GM23338 (cell line): ENCODE measurements around the gene C2orf78. TPM values are rescaled to one million over a fixed set of nuclear protein-coding genes. Genes with fewer than 3 reads are reported as not detected.
"Not testable (repeated sequence)": the region's sequence is repeated elsewhere in the genome, so short reads cannot be mapped to it uniquely, and the experiment has no call there.

Experiments
- ATAC-seq: fragments of 200-7000 bp; cut with Tn5 transposase; 3 replicates; pipeline ENCODE4 v1.9.1; 2020
- DNase-seq: peaks from one replicate; pipeline ENCODE4 v3.0.0-alpha.2; 2015; ENCODE audit warnings: low spot score
- H2AFZ ChIP-seq: fragments of 200-600 bp; sonication (generic); 2 replicates; pipeline ENCODE4 v1.8.0; 2016; ENCODE audit warnings: antibody characterized with exemption, mild to moderate bottlenecking, moderate library complexity
- H3F3A ChIP-seq: fragments of 200-600 bp; sonication (generic); replicated peaks from 2 replicates; pipeline ENCODE4 v1.8.0; 2017; ENCODE audit warnings: antibody characterized with exemption, mixed run types, low read depth
- H3K27ac ChIP-seq: fragments of 200-600 bp; sonication (generic); 2 replicates; pipeline ENCODE4 v1.6.1; 2016; ENCODE audit warnings: low read depth
- H3K27me3 ChIP-seq: fragments of 200-600 bp; sonication (generic); 2 replicates; pipeline ENCODE4 v1.8.0; 2016; ENCODE audit warnings: mild to moderate bottlenecking, mixed run types, moderate library complexity; ENCODE audit not compliant: insufficient read depth
- H3K36me3 ChIP-seq: fragments of 200-600 bp; sonication (generic); 2 replicates; pipeline ENCODE4 v1.8.0; 2016; ENCODE audit warnings: mild to moderate bottlenecking; ENCODE audit not compliant: insufficient read depth
- H3K4me1 ChIP-seq: fragments of 200-600 bp; sonication (generic); 2 replicates; pipeline ENCODE4 v1.8.0; 2016; ENCODE audit warnings: mild to moderate bottlenecking, moderate library complexity; ENCODE audit not compliant: insufficient read depth
- H3K4me2 ChIP-seq: fragments of 200-600 bp; sonication (generic); 2 replicates; pipeline ENCODE4 v1.7.1; 2017; ENCODE audit warnings: mixed run types
- H3K4me3 ChIP-seq: fragments of 200-600 bp; sonication (generic); 2 replicates; pipeline ENCODE4 v1.6.1; 2016; ENCODE audit warnings: mixed run types
- H3K79me2 ChIP-seq: fragments of 200-600 bp; sonication (generic); replicated peaks from 2 replicates; pipeline ENCODE4 v1.8.0; 2017; ENCODE audit warnings: mild to moderate bottlenecking; ENCODE audit not compliant: insufficient read depth
- H3K9me2 ChIP-seq: fragments of 200-600 bp; sonication (generic); 2 replicates; pipeline ENCODE4 v1.8.0; 2017; ENCODE audit not compliant: insufficient read depth
- H4K20me1 ChIP-seq: fragments of 200-600 bp; sonication (generic); replicated peaks from 2 replicates; pipeline ENCODE4 v1.8.0; 2017; ENCODE audit warnings: mild to moderate bottlenecking; ENCODE audit not compliant: insufficient read depth
- H3K27ac Mint-ChIP-seq: 2 replicates; pipeline ENCODE4 v1.8.0; 2020; ENCODE audit warnings: inconsistent platforms, mild to moderate bottlenecking, moderate library complexity, mixed read lengths
- H3K27me3 Mint-ChIP-seq: 3 replicates; pipeline ENCODE4 v1.8.0; 2022; ENCODE audit warnings: low read depth, mild to moderate bottlenecking, moderate library complexity, mixed read lengths, inconsistent platforms; ENCODE audit not compliant: insufficient read depth, poor library complexity
- H3K36me3 Mint-ChIP-seq: 3 replicates; pipeline ENCODE4 v1.8.0; 2021; ENCODE audit warnings: low read depth, mild to moderate bottlenecking, inconsistent platforms, moderate library complexity, mixed read lengths
- H3K4me1 Mint-ChIP-seq: 3 replicates; pipeline ENCODE4 v1.8.0; 2020; ENCODE audit warnings: mild to moderate bottlenecking, inconsistent platforms, mixed read lengths
- H3K4me3 Mint-ChIP-seq: 3 replicates; pipeline ENCODE4 v1.8.0; 2021; ENCODE audit warnings: moderate library complexity, mild to moderate bottlenecking, inconsistent platforms, mixed read lengths
- H3K9me3 Mint-ChIP-seq: 3 replicates; pipeline ENCODE4 v1.8.0; 2020; ENCODE audit warnings: moderate library complexity, mild to moderate bottlenecking, inconsistent platforms, mixed read lengths
- EZH2phosphoT487 ChIP-seq: fragments of 200-600 bp; sonication (generic); IDR thresholded peaks from one replicate; pipeline ENCODE4 v1.8.1; 2018; ENCODE audit warnings: antibody characterized with exemption; ENCODE audit not compliant: unreplicated experiment
- NANOG ChIP-seq: IDR thresholded peaks from 2 replicates; pipeline ENCODE4 v1.6.1; 2016; ENCODE audit warnings: antibody characterized with exemption, borderline replicate concordance
- POLR2AphosphoS5 ChIP-seq: IDR thresholded peaks from 2 replicates; pipeline ENCODE4 v1.6.1; 2016; ENCODE audit warnings: antibody characterized with exemption, low read depth
- STAT1 ChIP-seq: IDR thresholded peaks from one replicate; pipeline ENCODE4 v1.6.1; 2016; ENCODE audit warnings: antibody characterized with exemption; ENCODE audit not compliant: unreplicated experiment
- ZNF331 ChIP-seq: fragments of 250-450 bp; sonication (Bioruptor Pico); IDR thresholded peaks from 2 replicates; pipeline ENCODE4 v1.5.0; 2020; ENCODE audit warnings: low read depth, mild to moderate bottlenecking, moderate library complexity
- polyA plus RNA-seq: library from polyadenylated mRNA; unstranded; fragments of >200 nt; fragmentation: Nextera tagmentation; extraction: Ambion mirVana; gene quantifications from 2 replicates; pipeline ENCODE4 v1.2.1, GENCODE V29; 2016
- total RNA-seq: library from RNA; depleted of rRNA; stranded (reverse); fragments of >200 nt; shearing (Covaris generic); gene quantifications from 2 replicates; pipeline ENCODE4 v1.2.3, GENCODE V29; 2014
- TF ChIP-seq, protein P1 (sequence below): fragments of 250-450 bp; sonication (Bioruptor Pico); IDR thresholded peaks from 2 replicates; pipeline ENCODE4 v1.5.0; 2020; ENCODE audit warnings: mild to moderate bottlenecking, moderate library complexity

C2orf78 gene
- total and polyA plus RNA-seq, 2 experiments from 2014 or later, result 0.14 to 0.18 TPM

DNA sequence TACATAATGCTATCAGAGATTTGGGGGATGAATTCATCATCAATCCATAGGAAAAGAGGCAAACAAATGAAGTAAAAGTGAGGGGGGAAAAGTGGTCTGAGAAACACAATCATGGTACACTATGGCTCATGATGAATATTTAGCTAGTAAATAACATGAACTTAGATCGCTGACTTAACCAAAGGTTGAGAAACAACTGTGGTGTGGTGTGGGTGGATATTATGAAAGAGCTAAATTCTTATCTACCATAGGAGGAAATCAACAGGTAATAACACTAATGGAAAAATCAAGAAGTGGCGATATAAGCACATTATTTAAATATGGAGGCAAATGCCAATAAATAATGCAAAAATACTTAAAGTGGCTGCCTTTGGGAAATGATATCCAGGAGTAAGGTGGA lies 34.7 kb upstream of the C2orf78 start (continued):
- TF ChIP-seq EZH2phosphoT487, result no peak

DNA sequence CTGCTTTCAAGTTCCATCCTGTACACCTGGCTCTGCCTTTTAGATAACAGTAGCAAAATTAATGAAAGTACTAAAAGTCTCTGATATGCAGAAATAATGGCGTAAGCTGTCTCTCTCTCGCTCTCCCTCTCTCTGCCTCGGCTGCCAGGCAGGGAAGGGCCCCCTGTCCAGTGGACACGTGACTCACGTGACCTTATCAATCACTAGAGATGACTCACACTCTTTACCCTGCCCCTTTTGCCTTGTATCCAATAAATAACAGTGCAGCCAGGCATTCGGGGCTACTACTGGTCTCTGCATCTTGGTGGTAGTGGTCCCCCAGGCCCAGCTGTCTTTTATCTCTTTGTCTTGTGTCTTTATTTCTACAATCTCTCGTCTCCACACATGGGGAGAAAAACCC lies 29.7 kb upstream of the C2orf78 start:
- not testable (repeated sequence) for H4K20me1 ChIP-seq, H3K4me2 ChIP-seq, H2AFZ ChIP-seq, DNase-seq, H3F3A ChIP-seq, H3K4me3 Mint-ChIP-seq, H3K79me2 ChIP-seq, H3K9me2 ChIP-seq, H3K4me1 Mint-ChIP-seq, ATAC-seq, H3K4me3 ChIP-seq, H3K27ac Mint-ChIP-seq, H3K27me3 ChIP-seq, H3K27ac ChIP-seq, H3K36me3 ChIP-seq, H3K27me3 Mint-ChIP-seq, H3K4me1 ChIP-seq
- Mint-ChIP-seq H3K9me3 (peaks cover 23% of the 10 kb centered on the region), H3K36me3 (peaks cover 42% of the 10 kb centered on the region)

- Histone ChIP-seq H3K4me3 (no peak overlapping the region), H3K36me3 (peaks cover 12% of the 10 kb centered on the region), H3K27ac (no peak overlapping the region)
These were observed 24.7 kb upstream of the C2orf78 start for GRCh38 chr2:73759285-73759764.

More at GRCh38 chr2:73759285-73759764, 24.7 kb upstream of the C2orf78 start:
- H3K4me2 ChIP-seq, result no peak overlapping the region
- no peaks in the 10 kb centered on the region for H3K79me2 ChIP-seq
- ATAC-seq, result no peak
- no peaks in the 10 kb centered on the region for H3K27me3 ChIP-seq
- no peak overlapping the region for H3K4me3 Mint-ChIP-seq
- H2AFZ ChIP-seq, result no peak overlapping the region
- H3K9me3 Mint-ChIP-seq, result peaks cover 19% of the 10 kb centered on the region
- H3K4me1 Mint-ChIP-seq, result no peaks in the 10 kb centered on the region
- H3K4me1 ChIP-seq, result no peaks in the 10 kb centered on the region
- H3K27me3 Mint-ChIP-seq, result no peaks in the 10 kb centered on the region
- H3K9me2 ChIP-seq, result no peaks in the 10 kb centered on the region
- no peaks in the 10 kb centered on the region for H3F3A ChIP-seq
- no peak for TF ChIP-seq STAT1
- TF ChIP-seq NANOG, result no peak
- no peak for TF ChIP-seq POLR2AphosphoS5
- no peak for TF ChIP-seq ZNF331 (CRISPR knock-in tag)
- TF ChIP-seq, protein P1, sequence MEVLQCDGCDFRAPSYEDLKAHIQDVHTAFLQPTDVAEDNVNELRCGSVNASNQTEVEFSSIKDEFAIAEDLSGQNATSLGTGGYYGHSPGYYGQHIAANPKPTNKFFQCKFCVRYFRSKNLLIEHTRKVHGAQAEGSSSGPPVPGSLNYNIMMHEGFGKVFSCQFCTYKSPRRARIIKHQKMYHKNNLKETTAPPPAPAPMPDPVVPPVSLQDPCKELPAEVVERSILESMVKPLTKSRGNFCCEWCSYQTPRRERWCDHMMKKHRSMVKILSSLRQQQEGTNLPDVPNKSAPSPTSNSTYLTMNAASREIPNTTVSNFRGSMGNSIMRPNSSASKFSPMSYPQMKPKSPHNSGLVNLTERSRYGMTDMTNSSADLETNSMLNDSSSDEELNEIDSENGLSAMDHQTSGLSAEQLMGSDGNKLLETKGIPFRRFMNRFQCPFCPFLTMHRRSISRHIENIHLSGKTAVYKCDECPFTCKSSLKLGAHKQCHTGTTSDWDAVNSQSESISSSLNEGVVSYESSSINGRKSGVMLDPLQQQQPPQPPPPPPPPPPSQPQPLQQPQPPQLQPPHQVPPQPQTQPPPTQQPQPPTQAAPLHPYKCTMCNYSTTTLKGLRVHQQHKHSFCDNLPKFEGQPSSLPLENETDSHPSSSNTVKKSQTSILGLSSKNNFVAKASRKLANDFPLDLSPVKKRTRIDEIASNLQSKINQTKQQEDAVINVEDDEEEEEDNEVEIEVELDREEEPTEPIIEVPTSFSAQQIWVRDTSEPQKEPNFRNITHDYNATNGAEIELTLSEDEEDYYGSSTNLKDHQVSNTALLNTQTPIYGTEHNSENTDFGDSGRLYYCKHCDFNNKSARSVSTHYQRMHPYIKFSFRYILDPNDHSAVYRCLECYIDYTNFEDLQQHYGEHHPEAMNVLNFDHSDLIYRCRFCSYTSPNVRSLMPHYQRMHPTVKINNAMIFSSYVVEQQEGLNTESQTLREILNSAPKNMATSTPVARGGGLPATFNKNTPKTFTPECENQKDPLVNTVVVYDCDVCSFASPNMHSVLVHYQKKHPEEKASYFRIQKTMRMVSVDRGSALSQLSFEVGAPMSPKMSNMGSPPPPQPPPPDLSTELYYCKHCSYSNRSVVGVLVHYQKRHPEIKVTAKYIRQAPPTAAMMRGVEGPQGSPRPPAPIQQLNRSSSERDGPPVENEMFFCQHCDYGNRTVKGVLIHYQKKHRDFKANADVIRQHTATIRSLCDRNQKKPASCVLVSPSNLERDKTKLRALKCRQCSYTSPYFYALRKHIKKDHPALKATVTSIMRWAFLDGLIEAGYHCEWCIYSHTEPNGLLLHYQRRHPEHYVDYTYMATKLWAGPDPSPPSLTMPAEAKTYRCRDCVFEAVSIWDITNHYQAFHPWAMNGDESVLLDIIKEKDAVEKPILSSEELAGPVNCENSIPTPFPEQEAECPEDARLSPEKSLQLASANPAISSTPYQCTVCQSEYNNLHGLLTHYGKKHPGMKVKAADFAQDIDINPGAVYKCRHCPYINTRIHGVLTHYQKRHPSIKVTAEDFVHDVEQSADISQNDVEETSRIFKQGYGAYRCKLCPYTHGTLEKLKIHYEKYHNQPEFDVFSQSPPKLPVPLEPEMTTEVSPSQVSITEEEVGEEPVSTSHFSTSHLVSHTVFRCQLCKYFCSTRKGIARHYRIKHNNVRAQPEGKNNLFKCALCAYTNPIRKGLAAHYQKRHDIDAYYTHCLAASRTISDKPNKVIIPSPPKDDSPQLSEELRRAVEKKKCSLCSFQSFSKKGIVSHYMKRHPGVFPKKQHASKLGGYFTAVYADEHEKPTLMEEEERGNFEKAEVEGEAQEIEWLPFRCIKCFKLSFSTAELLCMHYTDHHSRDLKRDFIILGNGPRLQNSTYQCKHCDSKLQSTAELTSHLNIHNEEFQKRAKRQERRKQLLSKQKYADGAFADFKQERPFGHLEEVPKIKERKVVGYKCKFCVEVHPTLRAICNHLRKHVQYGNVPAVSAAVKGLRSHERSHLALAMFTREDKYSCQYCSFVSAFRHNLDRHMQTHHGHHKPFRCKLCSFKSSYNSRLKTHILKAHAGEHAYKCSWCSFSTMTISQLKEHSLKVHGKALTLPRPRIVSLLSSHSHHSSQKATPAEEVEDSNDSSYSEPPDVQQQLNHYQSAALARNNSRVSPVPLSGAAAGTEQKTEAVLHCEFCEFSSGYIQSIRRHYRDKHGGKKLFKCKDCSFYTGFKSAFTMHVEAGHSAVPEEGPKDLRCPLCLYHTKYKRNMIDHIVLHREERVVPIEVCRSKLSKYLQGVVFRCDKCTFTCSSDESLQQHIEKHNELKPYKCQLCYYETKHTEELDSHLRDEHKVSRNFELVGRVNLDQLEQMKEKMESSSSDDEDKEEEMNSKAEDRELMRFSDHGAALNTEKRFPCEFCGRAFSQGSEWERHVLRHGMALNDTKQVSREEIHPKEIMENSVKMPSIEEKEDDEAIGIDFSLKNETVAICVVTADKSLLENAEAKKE (CRISPR knock-in tag), result no peak
- H4K20me1 ChIP-seq, result peaks cover 3% of the 10 kb centered on the region; the same call in 1 of the 2 replicates
- DNase-seq, result no peak
- peaks cover 44% of the 10 kb centered on the region for H3K36me3 Mint-ChIP-seq
- no peak overlapping the region for H3K27ac Mint-ChIP-seq
